Measurements from ENCODE around the gene KRTAP5-1.
"Not testable (repeated sequence)": the region's sequence is repeated elsewhere in the genome, so short reads cannot be mapped to it uniquely, and the experiment has no call there.

The KRTAP5-1 gene

DNA sequence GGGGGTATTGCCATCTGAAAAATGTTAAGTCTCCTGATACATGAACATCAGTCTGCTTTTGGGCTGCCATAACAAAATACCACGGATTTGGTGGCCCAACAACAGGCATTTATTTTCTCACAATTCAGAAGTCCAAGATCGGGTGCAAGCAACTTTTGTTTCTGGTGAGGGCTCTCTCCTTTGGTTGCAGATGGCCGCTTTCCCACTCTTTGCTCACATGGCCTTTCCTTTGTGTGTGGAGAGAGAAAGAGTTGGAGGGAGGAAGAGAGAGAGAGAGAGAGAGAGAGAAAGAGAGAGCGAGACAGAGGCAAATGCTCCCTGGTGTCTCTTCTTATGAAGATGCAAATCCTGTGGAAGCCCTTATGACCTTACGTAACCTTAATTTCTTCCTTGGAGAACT is 15.5 kb upstream of the KRTAP5-1 start:
- no peak for TF ChIP-seq MYC (IDR thresholded peaks at IDR 0.05; ENCODE audit: low read depth, low read length)
- TF ChIP-seq, protein P1, sequence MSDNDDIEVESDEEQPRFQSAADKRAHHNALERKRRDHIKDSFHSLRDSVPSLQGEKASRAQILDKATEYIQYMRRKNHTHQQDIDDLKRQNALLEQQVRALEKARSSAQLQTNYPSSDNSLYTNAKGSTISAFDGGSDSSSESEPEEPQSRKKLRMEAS (IDR thresholded peaks at IDR 0.05; ENCODE audit: low read depth, low read length): no peak
- TF ChIP-seq, protein P2, sequence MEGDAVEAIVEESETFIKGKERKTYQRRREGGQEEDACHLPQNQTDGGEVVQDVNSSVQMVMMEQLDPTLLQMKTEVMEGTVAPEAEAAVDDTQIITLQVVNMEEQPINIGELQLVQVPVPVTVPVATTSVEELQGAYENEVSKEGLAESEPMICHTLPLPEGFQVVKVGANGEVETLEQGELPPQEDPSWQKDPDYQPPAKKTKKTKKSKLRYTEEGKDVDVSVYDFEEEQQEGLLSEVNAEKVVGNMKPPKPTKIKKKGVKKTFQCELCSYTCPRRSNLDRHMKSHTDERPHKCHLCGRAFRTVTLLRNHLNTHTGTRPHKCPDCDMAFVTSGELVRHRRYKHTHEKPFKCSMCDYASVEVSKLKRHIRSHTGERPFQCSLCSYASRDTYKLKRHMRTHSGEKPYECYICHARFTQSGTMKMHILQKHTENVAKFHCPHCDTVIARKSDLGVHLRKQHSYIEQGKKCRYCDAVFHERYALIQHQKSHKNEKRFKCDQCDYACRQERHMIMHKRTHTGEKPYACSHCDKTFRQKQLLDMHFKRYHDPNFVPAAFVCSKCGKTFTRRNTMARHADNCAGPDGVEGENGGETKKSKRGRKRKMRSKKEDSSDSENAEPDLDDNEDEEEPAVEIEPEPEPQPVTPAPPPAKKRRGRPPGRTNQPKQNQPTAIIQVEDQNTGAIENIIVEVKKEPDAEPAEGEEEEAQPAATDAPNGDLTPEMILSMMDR (IDR thresholded peaks at IDR 0.05; ENCODE audit: low read depth, low read length): no peak
- no peak for TF ChIP-seq POLR2A (IDR thresholded peaks at IDR 0.05; ENCODE audit: extremely low read depth, insufficient read length)
- no peak overlapping the region for H3K4me3 ChIP-seq (ENCODE audit: low read depth, low read length)
- no peak for DNase-seq (ENCODE audit: low read depth)

DNA sequence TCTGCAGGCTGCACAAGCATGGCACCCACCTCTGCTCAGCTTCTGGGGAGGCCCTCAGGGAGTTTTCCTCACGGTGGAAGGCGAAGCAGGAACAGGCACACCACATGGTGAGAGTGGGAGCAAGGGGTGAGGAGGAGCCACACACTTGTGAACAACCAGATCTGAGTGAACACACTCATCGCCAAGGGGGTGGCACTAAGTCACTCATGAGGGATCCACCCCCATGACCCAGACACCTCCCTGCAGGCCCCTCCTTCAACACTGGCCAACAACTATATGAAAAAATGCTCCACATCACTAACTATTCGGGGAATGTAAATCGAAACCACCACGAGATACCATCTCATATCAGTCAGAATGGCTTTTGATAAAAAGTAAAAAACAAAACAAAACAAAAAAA is 13.7 kb upstream of the KRTAP5-1 start:
- DNase-seq (ENCODE audit: low read depth): no peak
- no peak overlapping the region for H3K4me3 ChIP-seq (ENCODE audit: low read depth, low read length)
- TF ChIP-seq, protein P1 (IDR thresholded peaks at IDR 0.05; ENCODE audit: low read depth, low read length): no peak
- TF ChIP-seq MYC (IDR thresholded peaks at IDR 0.05; ENCODE audit: low read depth, low read length) (no peak), POLR2A (IDR thresholded peaks at IDR 0.05; ENCODE audit: extremely low read depth, insufficient read length) (no peak)
- TF ChIP-seq, protein P2 (IDR thresholded peaks at IDR 0.05; ENCODE audit: low read depth, low read length): no peak

DNA sequence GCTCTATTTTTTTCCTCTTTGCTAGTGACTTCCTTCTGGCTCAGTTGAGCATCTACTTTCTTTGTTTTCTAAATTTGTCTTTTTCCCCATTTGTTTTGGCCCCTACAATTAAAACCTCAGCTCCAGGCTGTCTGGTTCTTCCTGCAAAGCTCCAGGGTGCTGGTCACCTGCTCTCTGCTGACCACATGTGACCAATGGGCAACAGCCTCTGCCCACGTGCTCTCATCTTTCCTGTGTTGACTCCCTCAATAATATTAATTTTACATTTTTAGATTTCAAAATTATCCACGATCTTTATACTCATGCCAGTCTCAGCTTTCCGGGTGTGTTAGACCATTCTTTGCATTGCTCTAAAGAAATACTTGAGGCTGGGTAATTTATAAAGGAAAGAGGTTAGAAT is 13.3 kb upstream of the KRTAP5-1 start:
- not testable (repeated sequence) for DNase-seq (ENCODE audit: low read depth); H3K4me3 ChIP-seq (ENCODE audit: low read depth, low read length)

DNA sequence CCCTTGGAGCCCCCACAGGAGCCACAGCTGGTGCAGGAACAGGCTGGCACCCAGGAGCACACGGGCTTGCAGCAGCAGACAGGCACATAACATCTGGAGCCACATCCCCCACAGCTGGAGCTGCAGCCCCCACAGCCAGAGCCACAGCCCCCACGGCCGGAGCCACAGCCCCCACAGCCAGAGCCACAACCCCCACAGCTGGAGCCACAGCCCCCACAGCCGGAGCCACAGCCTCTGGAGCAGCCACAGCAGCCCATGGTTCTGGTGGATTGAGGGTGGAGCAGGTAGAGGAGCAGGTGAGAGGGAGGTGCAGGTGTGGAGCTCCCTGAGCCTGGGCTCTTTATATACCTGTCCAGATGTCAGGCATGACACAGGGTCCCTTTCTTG is 12.9 kb upstream of the KRTAP5-1 start, which contains the start of gene KRTAP5-2:
TSS of gene KRTAP5-2 (minus strand) at position 301 of the 387 bp plus-strand sequence. CDS start at position 257, 44 bp downstream.
- TF ChIP-seq MYC (IDR thresholded peaks at IDR 0.05; ENCODE audit: low read depth, low read length) (no peak), POLR2A (IDR thresholded peaks at IDR 0.05; ENCODE audit: extremely low read depth, insufficient read length) (no peak)
- TF ChIP-seq, protein P1 (IDR thresholded peaks at IDR 0.05; ENCODE audit: low read depth, low read length): no peak
- TF ChIP-seq, protein P2 (IDR thresholded peaks at IDR 0.05; ENCODE audit: low read depth, low read length): no peak
- H3K4me3 ChIP-seq (ENCODE audit: low read depth, low read length): no peak within 1 kb of the TSS
- no peak for DNase-seq (ENCODE audit: low read depth)

DNA sequence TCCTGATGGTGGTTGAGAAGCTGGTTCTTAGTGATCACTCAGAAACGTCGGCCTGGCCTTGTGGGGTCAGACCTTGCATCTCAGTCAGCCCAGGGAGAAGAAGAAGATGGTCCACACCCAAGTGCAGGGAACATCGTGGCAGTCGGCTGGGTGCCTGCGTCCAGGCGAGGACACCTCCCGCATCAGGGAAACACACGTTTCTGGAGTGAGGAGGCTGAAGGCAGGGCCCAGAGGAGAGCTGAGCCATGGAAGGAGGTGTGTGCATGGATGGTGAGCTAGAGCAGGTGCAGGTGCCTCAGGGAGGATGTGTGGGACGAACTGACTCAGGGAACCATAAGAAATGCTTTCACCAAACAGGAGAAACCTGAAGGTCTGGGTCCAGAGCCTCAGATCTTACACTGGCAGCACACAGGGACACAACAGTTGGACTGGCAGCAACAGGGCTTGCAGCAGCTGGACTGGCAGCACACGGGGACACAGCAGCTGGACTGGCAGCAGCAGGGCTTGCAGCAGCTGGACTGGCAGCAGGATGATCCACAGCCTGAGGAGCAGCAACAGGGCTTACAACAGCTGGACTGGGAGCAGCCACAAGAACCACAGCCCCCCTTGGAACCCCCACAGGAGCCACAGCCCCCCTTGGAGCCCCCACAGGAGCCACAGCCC is 12.4 kb upstream of the KRTAP5-1 start:
- no peak for DNase-seq (ENCODE audit: low read depth)
- TF ChIP-seq, protein P2 (IDR thresholded peaks at IDR 0.05; ENCODE audit: low read depth, low read length): no peak
- TF ChIP-seq POLR2A (IDR thresholded peaks at IDR 0.05; ENCODE audit: extremely low read depth, insufficient read length) (no peak), MYC (IDR thresholded peaks at IDR 0.05; ENCODE audit: low read depth, low read length) (no peak)
- no peak overlapping the region for H3K4me3 ChIP-seq (ENCODE audit: low read depth, low read length)

DNA sequence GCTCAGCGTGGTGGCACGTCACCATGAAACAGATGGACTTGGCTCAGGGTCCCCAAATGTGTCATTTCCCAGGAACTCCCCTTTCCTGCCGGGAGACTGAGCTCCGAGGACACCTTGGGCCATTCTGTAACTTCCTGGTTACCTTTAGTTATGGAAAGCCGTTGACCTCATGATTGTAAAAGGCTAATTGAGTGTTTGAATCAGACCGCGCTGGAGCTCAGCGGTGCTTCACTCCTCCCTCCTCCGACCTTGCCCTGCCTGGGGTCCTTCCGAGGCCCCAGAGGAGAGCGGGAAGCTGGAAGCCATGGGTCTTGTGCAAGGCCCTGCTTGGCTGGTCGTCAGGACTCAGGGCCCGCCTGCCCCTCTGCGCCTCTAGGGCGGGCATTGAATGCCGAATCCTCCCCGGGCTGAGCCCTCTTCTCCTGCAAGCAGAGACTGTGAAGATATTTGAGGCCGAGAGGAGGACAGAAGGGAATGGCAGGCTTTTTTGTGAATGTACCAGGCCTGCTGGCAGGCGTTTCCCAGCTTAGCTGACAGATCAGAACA is 11.6 kb upstream of the KRTAP5-1 start:
- H3K4me3 ChIP-seq (ENCODE audit: low read depth, low read length); DNase-seq (ENCODE audit: low read depth): not testable (repeated sequence)

DNA sequence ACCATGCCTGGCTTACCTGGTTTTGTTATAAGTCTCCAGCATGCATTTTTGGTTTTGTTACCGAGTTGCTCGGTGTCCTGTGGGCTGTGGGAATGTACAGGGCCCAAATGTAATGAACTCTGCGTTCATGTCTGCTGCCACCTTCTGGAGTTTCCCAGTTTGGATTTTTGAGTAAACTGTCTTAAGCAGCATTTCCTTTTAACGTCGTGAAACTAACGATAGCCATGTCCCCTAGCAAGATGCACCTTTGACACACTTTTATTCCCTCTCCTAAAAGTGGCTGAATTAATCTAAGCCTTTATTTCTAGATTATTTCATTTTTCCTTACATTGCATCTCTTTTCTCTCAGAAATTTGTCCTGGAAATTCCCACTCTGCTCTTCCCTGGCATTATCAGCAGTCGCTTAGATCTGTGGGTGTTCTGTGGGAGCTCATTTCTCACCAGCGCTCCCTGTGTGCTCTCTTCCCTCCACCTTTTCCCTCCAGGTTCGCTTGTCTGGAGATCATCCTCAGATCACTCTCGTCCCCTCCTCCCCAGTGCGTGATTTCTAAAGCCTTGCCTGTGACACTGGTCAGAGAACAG is 11.0 kb upstream of the KRTAP5-1 start:
- not testable (repeated sequence) for H3K4me3 ChIP-seq (ENCODE audit: low read depth, low read length)
- TF ChIP-seq, protein P2 (IDR thresholded peaks at IDR 0.05; ENCODE audit: low read depth, low read length): peak; percentile 20
- peak; percentile 29 for DNase-seq (ENCODE audit: low read depth)

Data from NB4 (cell line).